HepG2 (cell line): Measurements from ENCODE around the gene ARL2. TPM values are rescaled to one million over a fixed set of nuclear protein-coding genes. Genes with fewer than 3 reads are reported as not detected.

ENCODE experiments used
- ARID2 ChIP-seq: sonication (generic); formaldehyde crosslinking; IDR thresholded peaks from 2 replicates; pipeline ENCODE4 v1.8.1; 2022; ENCODE audit warnings: mild to moderate bottlenecking, missing genetic modification reagents, borderline replicate concordance
- CAMTA2 ChIP-seq: sonication (generic); formaldehyde crosslinking; IDR thresholded peaks from 2 replicates; pipeline ENCODE4 v1.4.0; 2020; ENCODE audit warnings: mild to moderate bottlenecking, missing genetic modification reagents, borderline replicate concordance
- GLI4 ChIP-seq: sonication (generic); formaldehyde crosslinking; IDR thresholded peaks from 2 replicates; pipeline ENCODE4 v1.5.1; 2020; ENCODE audit warnings: missing genetic modification reagents, mild to moderate bottlenecking, moderate library complexity, borderline replicate concordance
- GTF3A ChIP-seq: sonication (generic); formaldehyde crosslinking; conservative IDR thresholded peaks from 2 replicates; pipeline ENCODE4 v1.4.0; 2020; ENCODE audit warnings: mild to moderate bottlenecking, missing genetic modification reagents
- MIER3 ChIP-seq: IDR thresholded peaks from 2 replicates; pipeline ENCODE4 v1.6.1; 2016; ENCODE audit warnings: missing compliant biosample characterization, borderline replicate concordance
- NCOR1 ChIP-seq: fragments of 200-600 bp; sonication (generic); IDR thresholded peaks from 2 replicates; pipeline ENCODE4 v1.7.0; 2017; ENCODE audit warnings: antibody characterized with exemption, low read length, borderline replicate concordance
- PHB2 ChIP-seq: fragments of 450-650 bp; IDR thresholded peaks from 2 replicates; pipeline ENCODE4 v1.6.1; 2018; ENCODE audit not compliant: partially characterized antibody
- POLR2G ChIP-seq: fragments of 200-400 bp; formaldehyde crosslinking; IDR thresholded peaks from 2 replicates; pipeline ENCODE4 v1.6.1; 2018; ENCODE audit warnings: mild to moderate bottlenecking, low read depth, low read length, moderate library complexity
- RELA ChIP-seq: sonication (generic); formaldehyde crosslinking; IDR thresholded peaks from 2 replicates; pipeline ENCODE4 v1.4.0; 2020; ENCODE audit warnings: missing genetic modification reagents
- REXO4 ChIP-seq: sonication (generic); formaldehyde crosslinking; IDR thresholded peaks from 2 replicates; pipeline ENCODE4 v1.8.0; 2022; ENCODE audit warnings: missing genetic modification reagents, mild to moderate bottlenecking, borderline replicate concordance
- TARDBP ChIP-seq: sonication (generic); formaldehyde crosslinking; IDR thresholded peaks from 2 replicates; pipeline ENCODE4 v1.8.0; 2022; ENCODE audit warnings: mild to moderate bottlenecking, missing genetic modification reagents
- THYN1 ChIP-seq: sonication (generic); formaldehyde crosslinking; IDR thresholded peaks from 2 replicates; pipeline ENCODE4 v1.8.1; 2023; ENCODE audit warnings: low read depth, mild to moderate bottlenecking, moderate library complexity, missing genetic modification reagents, borderline replicate concordance
- U2AF1 ChIP-seq: fragments of 200-400 bp; formaldehyde crosslinking; optimal IDR thresholded peaks from 2 replicates; pipeline ENCODE3; 2017; ENCODE audit warnings: mild to moderate bottlenecking, low read depth, low read length
- YEATS2 ChIP-seq: sonication (generic); formaldehyde crosslinking; IDR thresholded peaks from 2 replicates; pipeline ENCODE4 v1.4.0; 2020; ENCODE audit warnings: missing genetic modification reagents, borderline replicate concordance
- ZFP82 ChIP-seq: sonication (generic); formaldehyde crosslinking; IDR thresholded peaks from 2 replicates; pipeline ENCODE4 v1.5.1; 2020; ENCODE audit warnings: mild to moderate bottlenecking, missing genetic modification reagents, borderline replicate concordance
- ZNF230 ChIP-seq: sonication (generic); formaldehyde crosslinking; IDR thresholded peaks from 2 replicates; pipeline ENCODE4 v1.4.0; 2020; ENCODE audit warnings: mild to moderate bottlenecking, missing genetic modification reagents
- ZNF570 ChIP-seq: sonication (generic); formaldehyde crosslinking; IDR thresholded peaks from 2 replicates; pipeline ENCODE4 v1.4.0; 2020; ENCODE audit warnings: mild to moderate bottlenecking, missing genetic modification reagents, borderline replicate concordance
- ZNF737 ChIP-seq: sonication (generic); formaldehyde crosslinking; IDR thresholded peaks from 2 replicates; pipeline ENCODE4 v1.5.0; 2020; ENCODE audit warnings: missing genetic modification reagents, mild to moderate bottlenecking, borderline replicate concordance
- ZNF761 ChIP-seq: sonication (generic); formaldehyde crosslinking; conservative IDR thresholded peaks from 2 replicates; pipeline ENCODE4 v1.4.0; 2020; ENCODE audit warnings: mild to moderate bottlenecking, missing genetic modification reagents
- ZNF790 ChIP-seq: sonication (generic); formaldehyde crosslinking; IDR thresholded peaks from 2 replicates; pipeline ENCODE4 v1.8.0; 2022; ENCODE audit warnings: missing genetic modification reagents, mild to moderate bottlenecking, borderline replicate concordance
- ZNF816 ChIP-seq: sonication (generic); formaldehyde crosslinking; IDR thresholded peaks from 2 replicates; pipeline ENCODE4 v1.8.0; 2022; ENCODE audit warnings: missing genetic modification reagents, mild to moderate bottlenecking, borderline replicate concordance
- ZNF883 ChIP-seq: sonication (generic); formaldehyde crosslinking; IDR thresholded peaks from 2 replicates; pipeline ENCODE4 v1.5.1; 2020; ENCODE audit warnings: mild to moderate bottlenecking, missing genetic modification reagents; ENCODE audit errors: not compliant biosample characterization
- polyA plus RNA-seq, 8 experiments: library from polyadenylated mRNA; depleted of rRNA in 3 of 8; stranded (reverse) in 7 of 8; unstranded in 1 of 8; fragments of >200 nt; fragmentation: Illumina TruSeq in 4 of 8; extraction: Trizol in 4 of 8; gene quantifications; 2 replicates each; pipeline versions ENCODE4 v1.2.1 to v1.2.3, GENCODE V29; 2011 to 2016; ENCODE audit warnings: low read depth in 4 of 8, missing spikeins in 1 of 8, mixed read lengths in 1 of 8; ENCODE audit not compliant: insufficient read depth in 1 of 8
- total RNA-seq, 5 experiments: library from RNA; depleted of rRNA; stranded (reverse); fragments of >200 nt; fragmentation: Illumina TruSeq; extraction: Trizol; gene quantifications; 2 replicates each; pipeline ENCODE4 v1.2.3, GENCODE V29; 2016; ENCODE audit warnings: low read depth in 1 of 5
- TF ChIP-seq, protein P1 (sequence below): sonication (generic); formaldehyde crosslinking; IDR thresholded peaks from 2 replicates; pipeline ENCODE4 v1.8.0; 2022; ENCODE audit warnings: missing genetic modification reagents, mild to moderate bottlenecking, moderate library complexity, borderline replicate concordance
- TF ChIP-seq, protein P2 (sequence below): sonication (generic); formaldehyde crosslinking; IDR thresholded peaks from 2 replicates; pipeline ENCODE4 v1.8.0; 2022; ENCODE audit warnings: low read depth, missing genetic modification reagents
- TF ChIP-seq, protein P3 (sequence below): IDR thresholded peaks from 2 replicates; pipeline ENCODE4 v1.6.1; 2018; ENCODE audit warnings: missing genetic modification reagents

The ARL2 gene
- total and polyA plus RNA-seq, 2 of the 13 experiments (the other 11 are each of a cell fraction or from before 2014, with no cell fraction given), result 82.9 to 84.4 TPM

DNA sequence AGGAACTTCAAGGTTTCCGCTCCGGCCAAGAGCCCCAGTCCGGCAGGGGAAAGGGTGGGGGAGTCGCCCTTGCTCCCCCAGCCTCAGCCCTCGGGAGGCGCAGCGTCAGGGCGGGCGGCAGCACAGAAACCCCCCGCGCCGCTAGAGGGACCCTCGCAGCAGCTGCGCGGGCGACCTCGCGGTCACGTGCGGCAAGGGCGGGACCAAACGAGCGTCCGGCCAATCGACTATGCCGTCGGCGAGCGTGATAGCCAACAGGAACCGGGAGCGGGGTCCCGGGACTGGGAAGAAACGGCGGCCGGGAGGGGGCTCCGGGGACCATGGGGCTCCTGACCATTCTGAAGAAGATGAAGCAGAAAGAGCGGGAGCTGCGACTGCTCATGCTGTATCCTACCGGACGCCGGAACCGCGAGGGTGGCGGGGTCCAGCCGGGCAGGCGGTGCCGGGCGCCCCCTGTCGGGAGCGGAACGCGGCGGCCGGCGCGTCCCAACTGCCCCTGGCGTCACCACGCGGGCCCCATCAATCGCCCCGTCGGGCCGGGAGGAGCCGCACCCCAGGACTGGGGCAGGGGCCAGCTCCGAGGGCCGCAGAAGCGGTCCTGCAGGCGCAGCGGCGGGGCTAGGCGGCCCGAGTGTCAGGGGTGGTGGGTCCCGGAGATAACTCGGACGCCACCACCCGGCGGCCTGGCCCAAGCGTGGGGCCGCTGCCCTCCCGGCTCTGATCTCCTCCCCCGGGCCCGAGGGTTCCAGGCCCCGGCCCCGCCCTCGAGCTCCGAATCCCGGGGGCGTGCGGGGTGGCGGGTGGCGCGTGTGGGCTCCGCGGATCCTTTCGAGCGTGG lies at the start of gene ARL2 (continued):
- TF ChIP-seq ZNF570 (CRISPR knock-in tag) (0 out of 2 replicates have a peak, but pooled peaks have one; percentile 49), ZNF816 (CRISPR knock-in tag) (no peak; the same call in 1 of the 2 replicates), TARDBP (CRISPR knock-in tag) (no peak; the same call in 1 of the 2 replicates), GTF3A (no peak), ZNF737 (0 out of 2 replicates have a peak, but pooled peaks have one; percentile 37), ZNF761 (CRISPR knock-in tag) (peak; percentile 91), YEATS2 (no peak), ZNF230 (CRISPR knock-in tag) (peak; percentile 68), REXO4 (CRISPR knock-in tag) (no peak), U2AF1 (no peak), RELA (CRISPR knock-in tag) (no peak), ARID2 (CRISPR knock-in tag) (no peak; the same call in 1 of the 2 replicates), GLI4 (CRISPR knock-in tag) (no peak), CAMTA2 (CRISPR knock-in tag) (0 out of 2 replicates have a peak, but pooled peaks have one; percentile 67), NCOR1 (no peak; the same call in 1 of the 2 replicates), PHB2 (no peak), MIER3 (0 out of 2 replicates have a peak, but pooled peaks have one; percentile 25), POLR2G (peak; percentile 75), ZFP82 (CRISPR knock-in tag) (no peak; the same call in 1 of the 2 replicates), ZNF790 (0 out of 2 replicates have a peak, but pooled peaks have one; percentile 7), THYN1 (CRISPR knock-in tag) (no peak), ZNF883 (no peak)
- TF ChIP-seq, protein P1, sequence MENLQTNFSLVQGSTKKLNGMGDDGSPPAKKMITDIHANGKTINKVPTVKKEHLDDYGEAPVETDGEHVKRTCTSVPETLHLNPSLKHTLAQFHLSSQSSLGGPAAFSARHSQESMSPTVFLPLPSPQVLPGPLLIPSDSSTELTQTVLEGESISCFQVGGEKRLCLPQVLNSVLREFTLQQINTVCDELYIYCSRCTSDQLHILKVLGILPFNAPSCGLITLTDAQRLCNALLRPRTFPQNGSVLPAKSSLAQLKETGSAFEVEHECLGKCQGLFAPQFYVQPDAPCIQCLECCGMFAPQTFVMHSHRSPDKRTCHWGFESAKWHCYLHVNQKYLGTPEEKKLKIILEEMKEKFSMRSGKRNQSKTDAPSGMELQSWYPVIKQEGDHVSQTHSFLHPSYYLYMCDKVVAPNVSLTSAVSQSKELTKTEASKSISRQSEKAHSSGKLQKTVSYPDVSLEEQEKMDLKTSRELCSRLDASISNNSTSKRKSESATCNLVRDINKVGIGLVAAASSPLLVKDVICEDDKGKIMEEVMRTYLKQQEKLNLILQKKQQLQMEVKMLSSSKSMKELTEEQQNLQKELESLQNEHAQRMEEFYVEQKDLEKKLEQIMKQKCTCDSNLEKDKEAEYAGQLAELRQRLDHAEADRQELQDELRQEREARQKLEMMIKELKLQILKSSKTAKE, result no peak
- TF ChIP-seq, protein P2, sequence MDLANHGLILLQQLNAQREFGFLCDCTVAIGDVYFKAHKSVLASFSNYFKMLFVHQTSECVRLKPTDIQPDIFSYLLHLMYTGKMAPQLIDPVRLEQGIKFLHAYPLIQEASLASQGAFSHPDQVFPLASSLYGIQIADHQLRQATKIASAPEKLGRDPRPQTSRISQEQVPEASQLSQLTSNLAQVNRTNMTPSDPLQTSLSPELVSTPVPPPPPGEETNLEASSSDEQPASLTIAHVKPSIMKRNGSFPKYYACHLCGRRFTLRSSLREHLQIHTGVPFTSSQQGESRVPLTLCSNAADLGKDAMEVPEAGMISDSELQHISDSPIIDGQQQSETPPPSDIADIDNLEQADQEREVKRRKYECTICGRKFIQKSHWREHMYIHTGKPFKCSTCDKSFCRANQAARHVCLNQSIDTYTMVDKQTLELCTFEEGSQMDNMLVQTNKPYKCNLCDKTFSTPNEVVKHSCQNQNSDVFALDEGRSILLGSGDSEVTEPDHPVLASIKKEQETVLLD (CRISPR knock-in tag), result peak; percentile 80
- TF ChIP-seq, protein P3, sequence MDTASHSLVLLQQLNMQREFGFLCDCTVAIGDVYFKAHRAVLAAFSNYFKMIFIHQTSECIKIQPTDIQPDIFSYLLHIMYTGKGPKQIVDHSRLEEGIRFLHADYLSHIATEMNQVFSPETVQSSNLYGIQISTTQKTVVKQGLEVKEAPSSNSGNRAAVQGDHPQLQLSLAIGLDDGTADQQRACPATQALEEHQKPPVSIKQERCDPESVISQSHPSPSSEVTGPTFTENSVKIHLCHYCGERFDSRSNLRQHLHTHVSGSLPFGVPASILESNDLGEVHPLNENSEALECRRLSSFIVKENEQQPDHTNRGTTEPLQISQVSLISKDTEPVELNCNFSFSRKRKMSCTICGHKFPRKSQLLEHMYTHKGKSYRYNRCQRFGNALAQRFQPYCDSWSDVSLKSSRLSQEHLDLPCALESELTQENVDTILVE, result peak; percentile 83
